Measurements from ENCODE around the gene KLK5.
A peak's percentile ranks its signal among the peaks of the same experiment; 100 is the strongest.

Gene KLK5

GRCh38 chr19:50926144-50926543 is 26.7 kb downstream of the KLK5 start:
- TF ChIP-seq REST (IDR thresholded peaks at IDR 0.05; ENCODE audit: insufficient read depth in 1 of 2, low read depth in 2 of 2, low read length in 2 of 2) (peak; percentile 56 to 86), POLR2AphosphoS5 (IDR thresholded peaks at IDR 0.05; ENCODE audit: low read depth, low read length) (no peak), SIN3A (IDR thresholded peaks at IDR 0.05; ENCODE audit: borderline replicate concordance, insufficient read depth, low read length) (no peak), TAF1 (IDR thresholded peaks at IDR 0.05; ENCODE audit: borderline replicate concordance, insufficient read depth, low read length) (no peak), FOXP2 (optimal IDR thresholded peaks at IDR 0.05; ENCODE audit: borderline replicate concordance, extremely low read depth, extremely low read length, insufficient read depth) (no peak)

- no peak for TF ChIP-seq SIN3A (IDR thresholded peaks at IDR 0.05; ENCODE audit: borderline replicate concordance, insufficient read depth, low read length)
- no peak for TF ChIP-seq TAF1 (IDR thresholded peaks at IDR 0.05; ENCODE audit: borderline replicate concordance, insufficient read depth, low read length)
- TF ChIP-seq FOXP2 (optimal IDR thresholded peaks at IDR 0.05; ENCODE audit: borderline replicate concordance, extremely low read depth, extremely low read length, insufficient read depth): no peak
- TF ChIP-seq POLR2AphosphoS5 (IDR thresholded peaks at IDR 0.05; ENCODE audit: low read depth, low read length): no peak
- no peak for TF ChIP-seq REST (IDR thresholded peaks at IDR 0.05; ENCODE audit: insufficient read depth in 1 of 2, low read depth in 2 of 2, low read length in 2 of 2)
These were observed 27.1 kb downstream of the KLK5 start for GRCh38 chr19:50925734-50926133.

- no peak for TF ChIP-seq REST (IDR thresholded peaks at IDR 0.05; ENCODE audit: insufficient read depth in 1 of 2, low read depth in 2 of 2, low read length in 2 of 2)
- no peak for TF ChIP-seq POLR2AphosphoS5 (IDR thresholded peaks at IDR 0.05; ENCODE audit: low read depth, low read length)
- TF ChIP-seq SIN3A (IDR thresholded peaks at IDR 0.05; ENCODE audit: borderline replicate concordance, insufficient read depth, low read length): no peak
- TF ChIP-seq FOXP2 (optimal IDR thresholded peaks at IDR 0.05; ENCODE audit: borderline replicate concordance, extremely low read depth, extremely low read length, insufficient read depth): no peak
- TF ChIP-seq TAF1 (IDR thresholded peaks at IDR 0.05; ENCODE audit: borderline replicate concordance, insufficient read depth, low read length): no peak
These were observed 28.3 kb downstream of the KLK5 start for GRCh38 chr19:50924586-50924985.

GRCh38 chr19:50922317-50922853 is 30.5 kb downstream of the KLK5 start:
- TF ChIP-seq FOXP2 (optimal IDR thresholded peaks at IDR 0.05; ENCODE audit: borderline replicate concordance, extremely low read depth, extremely low read length, insufficient read depth): no peak
- TF ChIP-seq REST (IDR thresholded peaks at IDR 0.05; ENCODE audit: insufficient read depth in 1 of 2, low read depth in 2 of 2, low read length in 2 of 2): no peak
- no peak for TF ChIP-seq TAF1 (IDR thresholded peaks at IDR 0.05; ENCODE audit: borderline replicate concordance, insufficient read depth, low read length)
- no peak for TF ChIP-seq POLR2AphosphoS5 (IDR thresholded peaks at IDR 0.05; ENCODE audit: low read depth, low read length)
- no peak for TF ChIP-seq SIN3A (IDR thresholded peaks at IDR 0.05; ENCODE audit: borderline replicate concordance, insufficient read depth, low read length)

Measured in PFSK-1 (cell line).